GM21528 (cell line): ENCODE results near the gene SMCHD1.
"Not testable (repeated sequence)": the region's sequence is repeated elsewhere in the genome, so short reads cannot be mapped to it uniquely, and the experiment has no call there.

ENCODE experiments used
- ATAC-seq: cut with Tn5 transposase; IDR thresholded peaks from one replicate; pipeline ENCODE4 v1.9.1; 2021; ENCODE audit warnings: mild to moderate bottlenecking, moderate library complexity; ENCODE audit not compliant: unreplicated experiment, low FRiP score

Gene SMCHD1

GRCh38 chr18:2808640-2809039 lies 153.1 kb downstream of the SMCHD1 start:
- ATAC-seq: not testable (repeated sequence)

DNA sequence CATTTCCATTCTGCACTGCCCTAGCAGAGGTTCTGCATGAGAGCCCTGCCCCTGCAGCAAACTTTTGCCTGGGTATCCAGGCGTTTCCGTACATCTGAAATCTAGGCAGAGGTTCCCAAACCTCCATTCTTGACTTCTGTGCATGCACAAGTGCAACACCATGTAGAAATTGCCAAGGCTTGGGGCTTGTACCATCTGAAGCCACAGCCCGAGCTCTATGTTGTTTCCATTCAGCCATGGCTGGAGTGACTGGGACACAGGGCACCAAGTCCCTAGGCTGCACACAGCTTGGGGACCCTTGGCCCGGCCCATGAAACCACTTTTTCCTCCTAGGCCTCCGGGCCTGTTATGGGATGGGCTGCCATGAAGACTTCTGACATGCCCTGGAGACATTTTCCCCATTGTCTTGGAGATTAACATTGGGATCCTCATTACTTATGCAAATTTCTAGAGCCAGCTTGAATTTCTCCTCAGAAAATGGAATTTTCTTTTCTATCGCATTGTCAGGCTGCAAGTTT lies 154.2 kb downstream of the SMCHD1 start:
- not testable (repeated sequence) for ATAC-seq

GRCh38 chr18:2811416-2811815 lies 155.9 kb downstream of the SMCHD1 start:
- ATAC-seq: no peak

DNA sequence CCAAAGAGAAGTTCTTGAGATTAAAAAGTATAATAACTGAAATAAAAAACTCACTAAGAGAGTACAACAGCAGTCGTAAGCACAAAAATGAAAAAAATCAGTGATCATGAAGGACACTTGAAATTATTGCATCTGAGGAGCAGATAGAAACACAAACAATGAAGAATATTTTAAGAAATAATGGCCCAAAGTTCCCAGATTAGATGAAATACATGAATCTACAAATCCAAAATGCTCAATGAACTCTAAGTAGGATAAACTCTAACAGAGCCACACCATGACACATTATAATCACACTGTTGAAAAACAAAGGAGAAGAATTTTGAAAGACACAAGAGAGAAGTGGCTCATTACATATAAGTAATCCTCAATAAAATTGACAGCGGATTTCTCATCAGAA lies 159.4 kb downstream of the SMCHD1 start:
- no peak for ATAC-seq

- ATAC-seq: no peak
Measured at GRCh38 chr18:2818281-2818680, 162.8 kb downstream of the SMCHD1 start.

- no peak for ATAC-seq
Measured at GRCh38 chr18:2821695-2822094, 166.2 kb downstream of the SMCHD1 start.

DNA sequence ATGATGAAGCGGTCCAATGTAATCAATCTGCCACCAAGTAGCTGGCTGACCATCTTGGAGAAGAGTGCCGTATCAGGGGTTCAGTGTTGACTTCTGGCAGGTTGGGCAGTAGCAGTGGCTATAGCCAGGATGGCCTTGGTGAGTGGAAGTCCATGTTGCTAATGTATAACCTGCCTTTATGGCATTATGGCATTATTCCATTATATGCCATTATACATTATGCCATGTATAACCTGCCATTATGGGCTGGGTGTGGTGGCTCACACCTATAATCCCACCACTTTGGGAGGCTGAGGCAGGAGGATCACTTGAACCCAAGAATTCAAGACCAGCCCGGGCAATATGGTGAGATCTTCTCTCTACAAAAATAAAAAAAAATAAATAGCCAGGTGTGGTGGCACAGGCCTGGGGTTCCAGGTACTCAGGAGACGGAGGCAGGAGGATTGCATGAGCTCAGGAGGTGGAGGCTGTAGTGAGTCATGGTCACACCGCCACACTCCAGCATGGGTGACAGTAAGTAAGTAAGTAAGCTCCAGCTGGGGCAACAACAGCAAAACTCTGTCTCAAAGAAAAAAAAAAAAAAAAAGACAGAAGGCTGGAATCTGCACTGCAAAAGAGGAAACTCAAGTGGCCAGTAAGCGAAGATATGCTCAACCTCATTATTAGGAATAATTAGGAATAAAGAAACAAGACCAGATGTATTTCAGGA lies 166.8 kb downstream of the SMCHD1 start:
- ATAC-seq: no peak

DNA sequence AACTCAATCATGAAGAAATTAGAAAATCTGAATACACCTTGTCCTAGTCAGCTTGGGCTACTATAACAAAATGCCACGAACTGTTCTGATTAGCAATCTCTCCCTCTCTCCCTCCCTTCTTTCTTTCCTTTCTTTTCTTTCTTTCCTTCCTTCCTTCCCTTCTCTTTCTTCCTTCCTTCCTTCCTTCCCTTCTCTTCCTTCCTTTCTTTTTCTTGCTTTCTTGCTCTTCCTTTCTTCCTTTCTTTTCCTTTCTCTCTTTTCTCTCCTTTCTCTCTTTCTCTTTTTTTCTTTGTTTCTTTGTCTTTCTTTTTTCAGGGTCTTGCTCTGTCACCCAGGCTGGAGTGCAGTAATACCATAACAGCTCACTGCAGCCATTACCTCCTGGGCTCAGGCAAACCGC lies 167.7 kb downstream of the SMCHD1 start:
- no peak for ATAC-seq

- no peak for ATAC-seq
Measured at GRCh38 chr18:2823966-2824365, 168.4 kb downstream of the SMCHD1 start.

GRCh38 chr18:2824865-2825264 lies 169.3 kb downstream of the SMCHD1 start:
- no peak for ATAC-seq

DNA sequence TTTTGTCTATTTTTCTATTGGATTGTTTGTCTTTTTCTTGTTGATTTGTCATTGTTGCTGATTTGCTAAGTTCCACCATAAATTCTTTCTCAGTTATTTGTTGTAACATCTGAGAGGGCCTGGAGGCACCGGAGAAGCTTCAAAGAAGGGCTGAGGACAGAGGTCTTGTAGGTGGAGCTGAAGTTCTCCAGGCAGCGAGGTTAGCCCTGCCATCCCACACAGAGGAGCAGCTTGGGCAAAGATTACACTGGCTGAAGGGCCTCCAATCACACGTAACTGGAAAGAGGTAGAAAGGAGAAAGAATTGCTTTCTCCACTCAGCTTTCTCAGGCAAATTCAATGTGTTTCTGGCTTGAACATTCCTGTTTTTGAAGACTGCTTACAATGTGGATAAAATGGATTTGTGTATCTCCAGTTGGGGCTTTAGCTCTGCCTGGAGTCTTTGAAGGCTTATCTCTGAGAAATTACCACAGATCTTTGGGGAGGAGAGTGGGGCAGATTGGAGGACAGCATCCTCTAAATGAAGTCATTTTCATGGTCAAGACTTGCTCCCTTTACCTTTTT lies 170.2 kb downstream of the SMCHD1 start:
- ATAC-seq: no peak

GRCh38 chr18:2826581-2826980 lies 171.1 kb downstream of the SMCHD1 start:
- ATAC-seq: no peak

DNA sequence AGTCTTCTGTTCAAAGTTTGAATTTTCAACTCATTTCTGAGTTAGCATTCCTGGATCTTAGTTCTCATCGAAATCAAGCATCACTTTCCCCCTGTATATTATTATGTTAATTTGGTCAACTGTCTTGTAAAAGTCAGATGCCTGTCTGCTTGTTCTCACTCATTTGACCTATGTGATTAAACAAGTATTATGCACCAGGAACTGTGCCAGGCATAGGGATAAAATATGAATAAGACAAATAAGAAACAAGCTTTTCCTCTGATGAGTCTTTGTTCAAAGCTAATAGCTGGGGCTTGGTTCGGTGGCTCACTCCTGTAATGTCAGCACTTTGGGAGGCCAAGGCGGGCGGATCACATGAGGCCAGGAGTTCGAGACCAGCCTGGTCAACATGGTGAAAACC lies 171.5 kb downstream of the SMCHD1 start:
- ATAC-seq: no peak

GRCh38 chr18:2836118-2836517 lies 180.6 kb downstream of the SMCHD1 start:
- not testable (repeated sequence) for ATAC-seq

- not testable (repeated sequence) for ATAC-seq
Measured at GRCh38 chr18:2837290-2837689, 181.8 kb downstream of the SMCHD1 start.

GRCh38 chr18:2839202-2839601 lies 183.7 kb downstream of the SMCHD1 start:
- ATAC-seq: no peak

DNA sequence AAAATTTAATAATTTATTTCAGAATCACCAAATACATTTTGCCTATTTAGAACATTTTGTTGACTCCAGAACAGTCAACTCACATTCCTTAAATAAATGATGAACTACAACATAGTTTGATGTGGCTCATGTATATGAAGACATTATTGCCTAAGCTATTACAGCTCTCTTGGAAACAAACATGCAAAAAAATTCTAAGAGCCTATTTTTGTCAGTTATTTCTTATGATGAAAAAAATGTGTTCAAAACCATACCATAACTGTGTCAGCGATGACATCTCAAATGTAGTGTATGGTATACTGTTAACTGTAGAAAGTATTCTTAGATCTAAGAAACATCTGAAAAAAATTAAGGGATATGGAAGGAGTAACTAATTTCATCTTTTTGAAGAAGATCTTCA lies 185.0 kb downstream of the SMCHD1 start:
- ATAC-seq: no peak

- ATAC-seq: no peak
Measured at GRCh38 chr18:2843146-2843545, 187.6 kb downstream of the SMCHD1 start.

DNA sequence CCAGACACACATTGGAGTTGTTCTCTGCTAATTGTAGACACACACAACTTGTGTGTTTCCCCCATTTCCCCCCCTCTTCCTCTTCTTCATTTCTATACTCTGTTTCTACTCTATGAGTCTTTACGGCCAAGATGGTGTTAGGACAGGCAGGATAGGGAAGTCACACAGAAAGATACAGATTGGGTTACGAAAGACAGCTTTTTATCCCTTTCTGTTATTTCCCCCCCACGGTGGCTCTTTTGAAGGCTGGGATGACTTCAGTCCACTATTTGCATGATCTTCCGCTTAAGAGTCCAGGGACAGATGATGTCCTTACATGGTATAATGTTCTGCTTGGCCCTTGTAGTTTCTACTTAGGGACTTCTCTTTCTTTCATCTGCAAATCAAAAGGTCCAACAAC lies 189.6 kb downstream of the SMCHD1 start:
- no peak for ATAC-seq

GRCh38 chr18:2846636-2847316 lies 191.2 kb downstream of the SMCHD1 start, which contains the start of gene EMILIN2:
Gene EMILIN2, plus strand, starts transcription at chr18:2847006. Its CDS starts 183 bp downstream, at chr18:2847189.
- ATAC-seq: peak; percentile 57
